Activated naive CD8-positive, alpha-beta T cell treated with anti-CD3 and anti-CD28 coated beads, Interleukin-2, amount 50 U/mL, for 24 hours (primary cell): ENCODE results near the gene TMEM229A.
"Not testable (repeated sequence)": the region's sequence is repeated elsewhere in the genome, so short reads cannot be mapped to it uniquely, and the experiment has no call there.

Source experiments
- ATAC-seq: fragments of 150-1000 bp; cut with Tn5 transposase; one replicate; pipeline ENCODE4 v1.10.0; 2021
- DNase-seq: peaks from one replicate; pipeline ENCODE4 v3.0.0; 2021
- H3K27ac Mint-ChIP-seq: one replicate; pipeline ENCODE4 v1.8.0; 2021; ENCODE audit warnings: mild to moderate bottlenecking, mixed read lengths
- H3K27me3 Mint-ChIP-seq: one replicate; pipeline ENCODE4 v1.8.0; 2021; ENCODE audit warnings: mixed read lengths
- H3K36me3 Mint-ChIP-seq: one replicate; pipeline ENCODE4 v1.8.0; 2021; ENCODE audit warnings: low read depth, mixed read lengths
- H3K4me1 Mint-ChIP-seq: one replicate; pipeline ENCODE4 v1.8.0; 2021; ENCODE audit warnings: mixed read lengths
- H3K4me3 Mint-ChIP-seq: one replicate; pipeline ENCODE4 v1.8.0; 2021; ENCODE audit warnings: mild to moderate bottlenecking, moderate library complexity, mixed read lengths
- H3K9me3 Mint-ChIP-seq: one replicate; pipeline ENCODE4 v1.8.0; 2021; ENCODE audit warnings: mixed read lengths

Gene TMEM229A

GRCh38 chr7:124032369-124033094 is at the start of gene TMEM229A:
Gene TMEM229A (minus strand): TSS chr7:124033067. CDS start chr7:124033003, 64 bp downstream.
- peaks cover 6% of the 10 kb centered on the region for H3K4me1 Mint-ChIP-seq
- H3K27ac Mint-ChIP-seq = no peak within 1 kb of the TSS
- DNase-seq (peak; percentile 4), ATAC-seq (no peak)
- H3K9me3 Mint-ChIP-seq = no peaks in the 10 kb centered on the region
- H3K27me3 Mint-ChIP-seq = peaks cover 43% of the 10 kb centered on the region
- no peaks in the 10 kb centered on the region for H3K36me3 Mint-ChIP-seq
- peak within 1 kb of the TSS; percentile 46 for H3K4me3 Mint-ChIP-seq

DNA sequence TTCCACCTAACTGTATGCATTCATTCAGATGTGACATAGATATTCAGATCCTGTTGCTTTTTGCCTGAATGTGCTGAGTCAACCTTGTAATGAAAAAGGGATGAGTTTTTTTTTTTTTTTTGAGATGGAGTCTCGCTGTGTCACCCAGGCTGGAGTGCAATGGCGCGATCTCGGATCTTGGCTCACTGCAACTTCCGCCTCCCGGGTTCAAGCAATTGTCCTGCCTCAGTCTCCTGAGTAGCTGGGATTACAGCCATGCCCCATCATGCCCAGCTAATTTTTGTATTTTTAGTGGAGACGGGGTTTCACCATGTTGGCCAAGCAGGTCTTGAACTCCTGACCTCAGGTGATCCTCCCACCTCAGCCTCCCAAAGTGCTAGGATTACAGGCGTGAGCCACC is 49.4 kb upstream of the TMEM229A start:
- H3K9me3 Mint-ChIP-seq, DNase-seq, H3K4me3 Mint-ChIP-seq, H3K27ac Mint-ChIP-seq, H3K27me3 Mint-ChIP-seq, ATAC-seq, H3K36me3 Mint-ChIP-seq, H3K4me1 Mint-ChIP-seq: not testable (repeated sequence)

GRCh38 chr7:124077546-124077945 is 44.7 kb upstream of the TMEM229A start:
- DNase-seq (no peak), ATAC-seq (no peak)
- no peaks in the 10 kb centered on the region for H3K4me1 Mint-ChIP-seq
- no peaks in the 10 kb centered on the region for H3K27me3 Mint-ChIP-seq
- no peak overlapping the region for H3K27ac Mint-ChIP-seq
- no peaks in the 10 kb centered on the region for H3K36me3 Mint-ChIP-seq
- H3K4me3 Mint-ChIP-seq = no peak overlapping the region
- H3K9me3 Mint-ChIP-seq = no peaks in the 10 kb centered on the region

- no peak for ATAC-seq
- Mint-ChIP-seq H3K9me3 (no peaks in the 10 kb centered on the region), H3K27ac (no peak overlapping the region), H3K4me3 (no peak overlapping the region), H3K27me3 (no peaks in the 10 kb centered on the region), H3K4me1 (no peaks in the 10 kb centered on the region), H3K36me3 (no peaks in the 10 kb centered on the region)
- no peak for DNase-seq
These were observed 44.0 kb upstream of the TMEM229A start for GRCh38 chr7:124076841-124077240.

GRCh38 chr7:124074007-124074406 is 41.1 kb upstream of the TMEM229A start:
- Mint-ChIP-seq H3K36me3 (no peaks in the 10 kb centered on the region), H3K27ac (no peak overlapping the region), H3K4me3 (no peak overlapping the region), H3K4me1 (no peaks in the 10 kb centered on the region), H3K9me3 (no peaks in the 10 kb centered on the region), H3K27me3 (no peaks in the 10 kb centered on the region)
- DNase-seq (no peak), ATAC-seq (no peak)

DNA sequence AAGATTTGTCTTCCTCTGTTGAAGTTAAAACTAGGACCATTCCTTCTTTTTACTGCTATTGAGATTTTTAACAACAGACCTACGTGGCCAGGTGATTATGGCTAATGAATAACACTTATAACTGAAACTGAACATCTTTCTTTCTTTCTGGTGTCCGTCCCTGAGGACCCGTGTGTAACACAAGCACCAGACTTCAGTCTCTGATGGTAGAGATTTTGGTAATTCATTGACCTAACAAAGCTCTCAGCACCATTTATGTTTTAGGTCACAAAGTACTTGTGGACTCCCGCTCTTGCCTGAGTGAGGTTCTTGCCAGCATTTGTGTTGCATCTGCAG is 40.4 kb upstream of the TMEM229A start:
- no peaks in the 10 kb centered on the region for H3K27me3 Mint-ChIP-seq
- no peak overlapping the region for H3K27ac Mint-ChIP-seq
- no peak overlapping the region for H3K4me3 Mint-ChIP-seq
- H3K4me1 Mint-ChIP-seq = no peaks in the 10 kb centered on the region
- no peaks in the 10 kb centered on the region for H3K36me3 Mint-ChIP-seq
- no peak for ATAC-seq
- H3K9me3 Mint-ChIP-seq = peaks cover under 1% of the 10 kb centered on the region
- DNase-seq = no peak

DNA sequence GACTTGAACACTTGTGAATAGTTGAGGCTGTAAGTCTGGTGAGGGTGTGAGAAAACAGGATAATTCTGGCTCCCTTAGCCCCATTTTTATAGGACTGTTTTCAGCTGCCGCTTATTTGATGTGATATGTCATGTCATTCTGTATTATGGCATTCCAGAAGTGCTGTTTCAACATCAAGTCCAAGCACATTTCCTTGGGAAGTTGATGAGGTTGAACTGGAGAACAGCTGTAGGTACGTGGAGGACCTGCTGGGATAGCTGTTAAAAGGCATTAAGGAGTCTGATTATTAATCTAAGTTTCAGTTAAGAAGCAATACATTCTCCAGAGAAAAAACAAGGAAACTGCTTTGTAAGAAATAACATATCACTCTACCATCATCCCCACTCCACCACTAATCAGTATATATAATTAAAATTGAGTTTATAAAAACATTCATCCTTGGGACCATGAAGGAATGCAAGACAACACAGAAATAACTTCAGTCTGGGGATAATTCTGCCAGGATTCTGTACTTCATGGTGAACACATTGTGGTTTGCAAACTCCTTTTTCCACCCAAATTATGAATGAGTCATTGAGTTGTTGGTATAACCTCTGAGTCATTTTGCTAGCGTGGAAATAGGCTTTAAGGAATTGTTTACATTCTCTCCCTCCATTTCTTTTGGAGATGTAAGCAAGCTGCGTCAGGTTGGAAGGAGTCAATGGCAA is 39.9 kb upstream of the TMEM229A start:
- no peak for ATAC-seq
- DNase-seq = no peak
- H3K9me3 Mint-ChIP-seq = peaks cover 6% of the 10 kb centered on the region

DNA sequence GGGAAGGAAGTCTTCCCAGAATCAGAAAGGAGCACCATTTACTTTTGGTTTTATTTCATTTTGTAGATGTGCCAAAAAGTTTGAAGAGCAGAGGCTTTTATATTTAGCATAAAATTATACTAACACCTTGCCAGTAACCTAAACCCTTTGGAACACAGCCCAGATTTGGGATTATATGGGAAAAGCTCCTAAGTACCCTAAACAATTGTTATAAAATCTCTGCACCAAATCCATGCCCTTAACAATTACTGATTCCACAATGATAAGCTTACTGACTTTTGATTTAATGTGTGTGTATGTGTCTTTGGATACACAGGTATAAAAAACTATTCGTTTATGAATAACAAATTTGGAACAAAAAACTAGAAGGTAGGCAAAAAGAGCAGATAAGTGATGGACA is 39.0 kb upstream of the TMEM229A start:
- Mint-ChIP-seq H3K36me3 (no peaks in the 10 kb centered on the region), H3K27me3 (no peaks in the 10 kb centered on the region), H3K4me1 (no peaks in the 10 kb centered on the region), H3K9me3 (peaks cover 9% of the 10 kb centered on the region), H3K4me3 (no peak overlapping the region), H3K27ac (no peak overlapping the region)
- DNase-seq = no peak
- ATAC-seq = no peak

More for the DNA sequence above, 39.9 kb upstream of the TMEM229A start:
- no peaks in the 10 kb centered on the region for H3K4me1 Mint-ChIP-seq
- no peak overlapping the region for H3K4me3 Mint-ChIP-seq
- H3K27me3 Mint-ChIP-seq = no peaks in the 10 kb centered on the region
- H3K36me3 Mint-ChIP-seq = no peaks in the 10 kb centered on the region
- H3K27ac Mint-ChIP-seq = no peak overlapping the region

DNA sequence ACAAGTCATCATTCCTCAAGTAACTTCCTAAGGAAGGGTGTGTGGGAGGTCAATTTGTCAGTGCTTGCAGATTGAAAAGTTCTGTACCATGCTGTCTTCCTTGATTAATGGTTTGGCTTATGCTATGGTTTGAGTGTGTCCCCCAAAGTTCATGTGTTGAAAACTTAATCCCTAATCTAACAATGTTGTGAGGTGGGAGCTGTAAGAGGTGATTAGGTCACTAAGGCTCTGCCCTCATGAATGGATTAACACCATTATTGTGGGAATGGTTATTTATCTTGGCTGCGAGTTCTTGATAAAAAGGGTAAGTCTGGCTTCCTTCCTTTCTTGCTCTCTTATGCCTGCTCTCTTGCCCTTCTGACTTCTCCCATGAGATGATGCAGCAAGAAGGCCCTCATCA is 29.3 kb upstream of the TMEM229A start:
- no peak overlapping the region for H3K27ac Mint-ChIP-seq
- H3K4me3 Mint-ChIP-seq = no peak overlapping the region
- no peaks in the 10 kb centered on the region for H3K9me3 Mint-ChIP-seq
- ATAC-seq = no peak
- H3K27me3 Mint-ChIP-seq = no peaks in the 10 kb centered on the region
- no peaks in the 10 kb centered on the region for H3K36me3 Mint-ChIP-seq
- no peak for DNase-seq
- H3K4me1 Mint-ChIP-seq = no peaks in the 10 kb centered on the region

- Mint-ChIP-seq H3K9me3 (no peaks in the 10 kb centered on the region), H3K4me3 (no peak overlapping the region), H3K27ac (no peak overlapping the region), H3K4me1 (no peaks in the 10 kb centered on the region), H3K27me3 (no peaks in the 10 kb centered on the region), H3K36me3 (no peaks in the 10 kb centered on the region)
- ATAC-seq = no peak
- DNase-seq = no peak
These were observed 27.7 kb upstream of the TMEM229A start for GRCh38 chr7:124060528-124060927.

- H3K4me3 Mint-ChIP-seq = no peak overlapping the region
- no peak overlapping the region for H3K27ac Mint-ChIP-seq
- no peaks in the 10 kb centered on the region for H3K4me1 Mint-ChIP-seq
- no peaks in the 10 kb centered on the region for H3K27me3 Mint-ChIP-seq
- no peak for ATAC-seq
- no peaks in the 10 kb centered on the region for H3K9me3 Mint-ChIP-seq
- no peak for DNase-seq
- H3K36me3 Mint-ChIP-seq = no peaks in the 10 kb centered on the region
These were observed 26.5 kb upstream of the TMEM229A start for GRCh38 chr7:124059375-124059774.

GRCh38 chr7:124058515-124058914 is 25.6 kb upstream of the TMEM229A start:
- H3K4me3 Mint-ChIP-seq = no peak overlapping the region
- ATAC-seq (no peak), DNase-seq (no peak)
- H3K27ac Mint-ChIP-seq = no peak overlapping the region
- H3K4me1 Mint-ChIP-seq = no peaks in the 10 kb centered on the region
- H3K27me3 Mint-ChIP-seq = no peaks in the 10 kb centered on the region
- H3K36me3 Mint-ChIP-seq = no peaks in the 10 kb centered on the region
- no peaks in the 10 kb centered on the region for H3K9me3 Mint-ChIP-seq

DNA sequence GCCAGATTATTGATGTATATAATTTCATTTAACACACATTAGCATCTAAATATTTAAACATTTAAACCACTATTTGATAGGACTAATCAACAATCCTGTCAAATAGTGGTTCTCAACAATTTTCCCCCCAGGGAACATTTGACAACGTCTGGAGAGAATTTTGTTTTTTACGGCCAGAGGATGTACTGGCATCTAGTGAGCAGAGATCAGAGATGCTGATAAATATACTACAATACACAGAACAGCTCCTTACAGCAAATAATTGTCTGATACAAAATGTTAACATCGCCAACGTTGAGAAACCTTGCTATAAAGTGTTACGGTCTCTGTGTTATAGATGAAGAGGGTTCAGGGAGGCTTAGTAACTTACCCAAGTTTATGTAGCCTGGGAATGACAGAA is 25.0 kb upstream of the TMEM229A start:
- H3K4me3 Mint-ChIP-seq = no peak overlapping the region
- H3K27ac Mint-ChIP-seq = no peak overlapping the region
- no peaks in the 10 kb centered on the region for H3K9me3 Mint-ChIP-seq
- no peaks in the 10 kb centered on the region for H3K36me3 Mint-ChIP-seq
- DNase-seq (no peak), ATAC-seq (no peak)
- no peaks in the 10 kb centered on the region for H3K27me3 Mint-ChIP-seq
- no peaks in the 10 kb centered on the region for H3K4me1 Mint-ChIP-seq

- Mint-ChIP-seq H3K4me1 (no peaks in the 10 kb centered on the region), H3K27ac (no peak overlapping the region)
- DNase-seq = no peak
These were observed 23.4 kb upstream of the TMEM229A start for GRCh38 chr7:124056234-124056633.

DNA sequence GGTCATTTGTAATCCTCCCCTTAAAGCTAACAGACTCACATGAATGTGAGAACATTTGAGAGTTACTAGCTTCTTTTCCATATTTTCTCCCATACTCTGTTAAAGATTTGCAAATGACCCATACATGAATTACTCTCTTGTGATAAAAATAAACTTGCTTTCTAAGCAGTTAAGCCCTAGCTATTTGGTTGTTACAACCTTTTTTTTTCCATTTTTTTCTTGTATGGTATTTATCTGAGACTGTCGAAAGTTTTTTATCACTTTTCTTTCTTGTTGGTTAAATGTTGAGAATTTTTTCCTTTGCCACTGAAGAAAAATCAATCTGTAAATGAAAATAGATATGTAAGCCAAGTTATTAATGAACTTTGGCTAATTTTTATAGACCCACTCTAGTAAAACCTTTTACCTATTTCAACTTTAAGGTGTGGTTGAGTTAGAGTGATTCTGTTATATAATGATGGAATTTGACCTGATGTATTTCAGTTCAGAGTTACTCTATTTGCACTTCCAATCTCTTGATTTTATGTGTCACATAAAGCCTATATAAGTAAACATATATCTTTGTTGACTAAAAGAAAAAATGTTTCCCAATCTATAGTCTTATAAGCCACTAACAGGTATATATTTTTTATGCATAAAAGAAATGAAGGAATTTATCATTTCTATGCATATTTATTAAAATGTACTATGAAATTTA is 19.0 kb upstream of the TMEM229A start:
- Mint-ChIP-seq H3K27me3 (peaks cover 2% of the 10 kb centered on the region), H3K27ac (no peak overlapping the region), H3K4me1 (no peaks in the 10 kb centered on the region), H3K4me3 (no peak overlapping the region), H3K9me3 (no peaks in the 10 kb centered on the region), H3K36me3 (no peaks in the 10 kb centered on the region)
- ATAC-seq (no peak), DNase-seq (no peak)

More at GRCh38 chr7:124056234-124056633, 23.4 kb upstream of the TMEM229A start:
- Mint-ChIP-seq H3K4me3 (no peak overlapping the region), H3K27me3 (no peaks in the 10 kb centered on the region), H3K36me3 (no peaks in the 10 kb centered on the region), H3K9me3 (no peaks in the 10 kb centered on the region)
- no peak for ATAC-seq
